Measurements from ENCODE around the gene CDH9. TPM values are rescaled to one million over a fixed set of nuclear protein-coding genes. Genes with fewer than 3 reads are reported as not detected.

Gene CDH9, protein sequence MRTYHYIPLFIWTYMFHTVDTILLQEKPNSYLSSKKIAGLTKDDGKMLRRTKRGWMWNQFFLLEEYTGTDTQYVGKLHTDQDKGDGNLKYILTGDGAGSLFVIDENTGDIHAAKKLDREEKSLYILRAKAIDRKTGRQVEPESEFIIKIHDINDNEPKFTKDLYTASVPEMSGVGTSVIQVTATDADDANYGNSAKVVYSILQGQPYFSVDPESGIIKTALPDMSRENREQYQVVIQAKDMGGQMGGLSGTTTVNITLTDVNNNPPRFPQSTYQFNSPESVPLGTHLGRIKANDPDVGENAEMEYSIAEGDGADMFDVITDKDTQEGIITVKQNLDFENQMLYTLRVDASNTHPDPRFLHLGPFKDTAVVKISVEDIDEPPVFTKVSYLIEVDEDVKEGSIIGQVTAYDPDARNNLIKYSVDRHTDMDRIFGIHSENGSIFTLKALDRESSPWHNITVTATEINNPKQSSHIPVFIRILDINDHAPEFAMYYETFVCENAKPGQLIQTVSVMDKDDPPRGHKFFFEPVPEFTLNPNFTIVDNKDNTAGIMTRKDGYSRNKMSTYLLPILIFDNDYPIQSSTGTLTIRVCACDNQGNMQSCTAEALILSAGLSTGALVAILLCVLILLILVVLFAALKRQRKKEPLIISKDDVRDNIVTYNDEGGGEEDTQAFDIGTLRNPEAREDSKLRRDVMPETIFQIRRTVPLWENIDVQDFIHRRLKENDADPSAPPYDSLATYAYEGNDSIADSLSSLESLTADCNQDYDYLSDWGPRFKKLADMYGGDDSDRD
- 0.68 TPM in 1 of 2 replicates, not detected in the other for total RNA-seq (ENCODE audit: low replicate concordance)
- long read RNA-seq, result 0 reads

DNA sequence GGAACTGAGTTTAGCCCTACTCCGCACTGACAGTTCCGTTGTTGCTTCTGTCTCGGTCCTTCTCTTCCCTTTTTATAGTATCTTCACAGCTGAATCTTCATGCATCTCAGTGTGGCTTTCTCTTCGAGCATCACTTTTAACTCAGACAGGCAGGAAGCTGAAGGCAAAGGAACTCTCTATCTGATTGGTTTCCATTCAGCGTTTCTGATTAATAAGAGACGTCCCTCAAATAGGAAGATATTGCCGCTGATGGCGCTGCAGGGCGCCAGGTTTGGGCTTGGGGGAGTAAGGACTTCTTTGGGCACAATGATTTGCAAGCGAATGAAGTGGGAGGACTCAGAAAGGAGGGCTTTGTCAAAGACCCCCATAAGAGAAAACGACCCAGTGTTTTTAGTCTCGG, at the start of gene CDH9:
CDH9 (minus strand) TSS at position 111 of the 400 bp plus-strand sequence. CDS start 50,253 bp downstream, outside the sequence.
- DNase-seq (ENCODE audit: extremely low spot score, unreplicated experiment), result no peak
- TF ChIP-seq, protein P1, sequence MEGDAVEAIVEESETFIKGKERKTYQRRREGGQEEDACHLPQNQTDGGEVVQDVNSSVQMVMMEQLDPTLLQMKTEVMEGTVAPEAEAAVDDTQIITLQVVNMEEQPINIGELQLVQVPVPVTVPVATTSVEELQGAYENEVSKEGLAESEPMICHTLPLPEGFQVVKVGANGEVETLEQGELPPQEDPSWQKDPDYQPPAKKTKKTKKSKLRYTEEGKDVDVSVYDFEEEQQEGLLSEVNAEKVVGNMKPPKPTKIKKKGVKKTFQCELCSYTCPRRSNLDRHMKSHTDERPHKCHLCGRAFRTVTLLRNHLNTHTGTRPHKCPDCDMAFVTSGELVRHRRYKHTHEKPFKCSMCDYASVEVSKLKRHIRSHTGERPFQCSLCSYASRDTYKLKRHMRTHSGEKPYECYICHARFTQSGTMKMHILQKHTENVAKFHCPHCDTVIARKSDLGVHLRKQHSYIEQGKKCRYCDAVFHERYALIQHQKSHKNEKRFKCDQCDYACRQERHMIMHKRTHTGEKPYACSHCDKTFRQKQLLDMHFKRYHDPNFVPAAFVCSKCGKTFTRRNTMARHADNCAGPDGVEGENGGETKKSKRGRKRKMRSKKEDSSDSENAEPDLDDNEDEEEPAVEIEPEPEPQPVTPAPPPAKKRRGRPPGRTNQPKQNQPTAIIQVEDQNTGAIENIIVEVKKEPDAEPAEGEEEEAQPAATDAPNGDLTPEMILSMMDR (conservative IDR thresholded peaks at IDR 0.05), result no peak
- peaks cover 8% of the 10 kb centered on the region for H3K27me3 Mint-ChIP-seq
- H3K4me3 Mint-ChIP-seq, result peak within 1 kb of the TSS; percentile 51
- H3K4me1 Mint-ChIP-seq (ENCODE audit: unreplicated experiment), result peaks cover 4% of the 10 kb centered on the region
- no peak within 1 kb of the TSS for H3K27ac Mint-ChIP-seq
- no peaks in the 10 kb centered on the region for H3K36me3 Mint-ChIP-seq
- no peaks in the 10 kb centered on the region for H3K9me3 Mint-ChIP-seq

DNA sequence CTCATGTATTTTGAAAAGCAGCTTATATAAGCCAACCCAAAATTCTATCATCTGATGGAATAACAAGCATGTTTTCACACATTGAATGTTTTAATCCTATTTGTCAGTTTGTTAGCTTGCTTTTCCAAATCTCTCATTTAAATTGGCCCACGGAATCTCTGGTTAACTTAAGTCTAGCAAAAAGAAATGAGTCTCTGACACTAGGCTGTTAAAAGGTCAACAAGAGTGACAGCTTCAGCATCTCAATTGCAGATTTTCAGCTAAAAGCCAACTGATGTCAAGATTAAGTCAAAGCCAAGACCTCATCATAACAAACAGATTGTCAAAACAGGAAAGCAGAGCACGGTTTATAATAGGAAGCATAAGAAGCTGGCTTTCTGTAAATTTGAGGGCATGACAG, 49.4 kb upstream of the CDH9 start:
- H3K9me3 Mint-ChIP-seq, result no peaks in the 10 kb centered on the region
- H3K4me1 Mint-ChIP-seq (ENCODE audit: unreplicated experiment), result no peaks in the 10 kb centered on the region
- H3K27ac Mint-ChIP-seq, result no peak overlapping the region
- no peaks in the 10 kb centered on the region for H3K27me3 Mint-ChIP-seq
- no peak overlapping the region for H3K4me3 Mint-ChIP-seq
- TF ChIP-seq, protein P1 (conservative IDR thresholded peaks at IDR 0.05), result no peak
- no peaks in the 10 kb centered on the region for H3K36me3 Mint-ChIP-seq
- DNase-seq (ENCODE audit: extremely low spot score, unreplicated experiment), result no peak

DNA sequence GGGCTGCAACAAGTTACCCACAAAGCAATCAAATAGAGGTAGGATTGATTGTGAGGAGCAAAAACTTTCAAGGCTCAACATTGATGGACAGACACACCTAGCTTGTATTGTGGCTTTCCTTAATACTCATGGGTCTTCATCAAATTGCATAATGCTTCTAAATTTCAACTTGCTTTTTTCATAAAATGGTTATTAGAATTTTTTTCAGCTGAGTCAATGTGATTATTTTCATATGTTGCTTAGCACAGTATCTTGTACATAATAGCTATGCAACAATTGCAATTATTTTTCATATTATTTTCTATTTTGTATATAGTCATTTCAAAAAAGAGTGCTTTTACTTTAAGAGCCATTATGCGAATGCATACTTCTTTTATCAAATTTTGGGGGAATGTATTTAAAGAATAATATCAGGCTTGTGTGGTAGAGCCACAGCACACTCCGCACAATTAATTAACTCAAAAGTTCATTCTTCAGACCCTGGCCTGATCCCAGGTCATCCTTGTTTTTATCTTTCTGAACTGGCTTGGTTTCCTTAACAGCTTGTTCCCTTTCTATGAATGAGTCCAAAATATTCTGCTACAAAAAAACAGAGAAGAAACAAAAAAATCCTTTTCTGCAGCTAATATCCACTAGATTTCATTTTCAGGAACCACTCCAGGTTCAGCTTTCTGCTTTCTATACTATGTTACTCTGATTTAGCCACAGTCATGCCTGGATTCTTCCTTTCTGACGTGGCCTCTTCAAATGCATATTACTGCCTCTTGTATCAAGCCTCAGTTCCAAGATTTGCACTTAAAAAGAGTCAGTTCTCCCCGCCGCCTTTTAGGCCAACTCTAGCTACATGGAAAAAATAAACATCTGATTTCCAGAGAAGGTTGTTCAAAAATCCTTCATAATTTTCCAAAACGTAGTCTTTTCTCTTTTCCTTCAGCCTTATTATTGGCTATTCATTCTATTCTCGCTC, 45.3 kb upstream of the CDH9 start:
- Mint-ChIP-seq H3K4me1 (ENCODE audit: unreplicated experiment) (no peaks in the 10 kb centered on the region), H3K4me3 (no peak overlapping the region), H3K27me3 (no peaks in the 10 kb centered on the region), H3K36me3 (no peaks in the 10 kb centered on the region), H3K9me3 (no peaks in the 10 kb centered on the region), H3K27ac (no peak overlapping the region)
- TF ChIP-seq, protein P1 (conservative IDR thresholded peaks at IDR 0.05), result no peak
- no peak for DNase-seq (ENCODE audit: extremely low spot score, unreplicated experiment)

DNA sequence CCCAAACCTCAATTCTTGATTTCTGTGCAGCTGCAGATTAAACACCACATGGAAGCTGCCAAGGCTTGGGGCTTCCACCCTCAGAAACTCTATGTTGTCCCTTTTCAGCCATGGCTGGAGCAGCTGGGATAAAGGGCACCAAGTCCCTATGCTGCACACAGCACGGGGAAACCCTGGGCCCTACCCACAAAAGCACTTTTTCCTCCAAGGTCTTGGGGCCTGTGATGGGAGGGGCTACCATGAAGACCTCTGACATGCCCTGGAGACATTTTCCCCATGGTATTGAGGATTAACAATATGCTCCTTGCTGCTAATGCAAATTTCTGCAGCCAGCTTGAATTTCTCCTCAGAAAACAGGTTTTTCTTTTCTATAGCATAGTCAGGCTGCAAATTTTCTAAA, 41.8 kb upstream of the CDH9 start:
- Mint-ChIP-seq H3K27me3 (no peaks in the 10 kb centered on the region), H3K4me1 (ENCODE audit: unreplicated experiment) (no peaks in the 10 kb centered on the region), H3K4me3 (no peak overlapping the region), H3K9me3 (peaks cover 6% of the 10 kb centered on the region), H3K27ac (no peak overlapping the region), H3K36me3 (no peaks in the 10 kb centered on the region)
- DNase-seq (ENCODE audit: extremely low spot score, unreplicated experiment), result no peak
- TF ChIP-seq, protein P1 (conservative IDR thresholded peaks at IDR 0.05), result no peak

DNA sequence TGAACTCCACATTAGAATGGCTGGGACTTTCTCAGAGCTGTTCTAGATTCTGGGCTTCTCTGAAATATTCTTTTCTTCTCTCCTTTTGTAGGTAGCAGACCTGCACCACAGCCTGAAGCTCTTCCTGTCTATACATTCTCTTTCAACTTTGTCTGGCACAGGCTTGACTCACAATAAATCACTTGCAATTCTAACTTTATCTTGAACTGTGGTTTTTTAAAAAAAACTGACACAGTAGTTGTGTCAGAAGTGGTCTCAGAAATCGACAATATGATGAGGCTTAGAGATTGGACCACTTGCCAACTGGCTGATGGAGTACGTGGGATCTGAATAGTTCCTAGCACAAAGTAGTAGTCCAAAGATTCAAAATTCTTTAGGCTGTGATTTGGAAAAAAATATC, 24.1 kb upstream of the CDH9 start:
- H3K4me3 Mint-ChIP-seq, result no peak overlapping the region
- no peak overlapping the region for H3K27ac Mint-ChIP-seq
- H3K27me3 Mint-ChIP-seq, result no peaks in the 10 kb centered on the region
- TF ChIP-seq, protein P1 (conservative IDR thresholded peaks at IDR 0.05), result no peak
- no peak for DNase-seq (ENCODE audit: extremely low spot score, unreplicated experiment)
- no peaks in the 10 kb centered on the region for H3K9me3 Mint-ChIP-seq
- no peaks in the 10 kb centered on the region for H3K36me3 Mint-ChIP-seq
- no peaks in the 10 kb centered on the region for H3K4me1 Mint-ChIP-seq (ENCODE audit: unreplicated experiment)
